GM21723 (cell line): Measurements from ENCODE around the gene PBLD.

Experiments
- ATAC-seq: cut with Tn5 transposase; IDR thresholded peaks from one replicate; pipeline ENCODE4 v1.9.1; 2021; ENCODE audit warnings: mild to moderate bottlenecking, moderate library complexity; ENCODE audit not compliant: unreplicated experiment

PBLD gene

DNA sequence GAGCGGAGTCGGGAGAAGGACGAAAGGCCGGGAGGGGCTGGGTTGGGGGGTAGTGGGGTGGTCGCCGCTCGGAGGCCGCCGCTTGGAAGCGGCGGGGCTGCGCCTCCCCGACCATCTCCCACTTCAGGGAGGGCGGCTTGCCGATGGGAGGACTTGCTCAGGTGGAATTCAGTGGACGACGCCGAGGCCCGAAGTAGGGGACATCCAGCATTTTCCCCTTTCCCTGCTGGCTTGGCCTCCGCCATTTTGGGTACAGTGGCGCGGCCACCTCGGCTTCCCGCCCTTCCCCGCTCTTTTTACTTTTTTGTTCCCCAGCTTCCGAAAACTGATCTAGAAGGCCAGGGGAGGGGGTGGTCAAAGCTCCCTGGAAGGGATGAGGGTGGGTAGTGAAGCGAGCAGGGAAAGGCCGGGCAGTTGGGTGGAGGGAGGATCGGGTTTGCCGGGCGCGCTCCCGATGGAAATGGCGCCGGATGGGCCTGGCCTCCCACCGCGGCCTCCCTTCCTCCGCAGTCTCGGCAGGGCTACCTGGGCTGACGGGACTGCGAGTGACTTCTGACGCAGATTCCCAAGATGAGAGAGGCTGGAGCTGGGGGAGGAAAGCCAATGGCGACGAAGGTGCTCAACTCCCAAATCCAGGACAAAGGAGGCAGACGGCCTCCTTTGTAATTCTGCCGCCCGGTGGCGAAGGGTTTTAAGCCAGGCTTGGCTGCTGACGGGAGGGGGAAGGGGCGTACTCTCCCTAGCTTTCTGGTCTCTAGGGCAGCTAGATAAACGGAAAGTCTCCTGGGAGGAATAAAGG is at the start of gene PBLD:
PBLD (minus strand) TSS at position 670 of the 799 bp plus-strand sequence. CDS start 26,084 bp downstream, outside the sequence.
- peak; percentile 36 for ATAC-seq

DNA sequence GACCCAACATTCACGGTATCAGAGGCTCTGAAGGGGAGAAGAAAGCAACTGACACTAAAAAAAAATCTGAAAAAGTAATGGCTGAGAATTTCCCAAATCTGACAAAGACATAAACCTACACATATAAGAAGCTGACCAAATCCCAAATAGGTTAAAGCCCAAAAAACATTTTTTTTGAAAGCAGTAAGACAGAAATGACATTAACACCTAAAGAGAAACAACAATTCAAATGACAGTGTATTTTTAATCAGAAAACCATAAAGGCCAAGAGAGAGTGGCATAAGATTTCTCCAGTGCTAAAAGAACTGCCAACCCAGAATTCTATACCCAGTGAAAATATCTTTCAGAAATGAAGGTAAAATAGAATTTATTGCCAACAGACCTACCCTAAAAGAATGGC is 38.9 kb upstream of the PBLD start:
- no peak for ATAC-seq

DNA sequence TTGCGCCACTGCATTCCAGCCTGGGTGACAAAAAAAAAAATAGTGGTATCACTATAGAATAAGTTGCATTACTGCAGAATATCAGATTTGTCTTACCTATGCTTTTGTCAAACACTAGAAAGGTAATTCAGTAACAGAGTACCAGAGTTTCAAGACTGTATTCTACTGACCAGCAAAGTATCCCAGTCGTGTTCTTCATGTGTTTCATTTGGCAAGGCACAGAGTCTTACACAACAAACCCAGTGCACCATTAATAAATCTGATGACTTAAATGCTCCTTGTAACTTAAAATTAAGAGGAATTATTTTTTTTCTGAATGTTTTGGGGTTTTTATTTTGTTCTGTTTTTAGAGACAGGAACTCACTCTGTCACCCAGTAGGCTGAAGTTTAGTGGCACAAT is 34.4 kb upstream of the PBLD start:
- no peak for ATAC-seq

DNA sequence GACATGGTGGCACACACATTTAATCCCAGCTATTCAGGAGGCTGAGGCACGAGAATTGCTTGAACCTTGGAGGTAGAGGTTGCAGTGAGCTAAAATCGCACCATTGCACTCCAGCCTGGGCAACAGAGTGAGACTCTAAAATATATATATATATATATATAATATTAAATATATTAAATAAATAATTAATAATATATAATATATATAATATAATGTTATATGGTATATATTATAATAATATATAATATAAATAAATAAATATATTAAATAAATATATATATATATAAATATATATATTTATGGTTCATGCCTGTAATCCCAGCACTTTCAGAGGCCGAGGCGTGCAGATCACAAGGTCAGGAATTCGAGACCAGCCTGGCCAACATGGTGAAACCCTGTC is 33.9 kb upstream of the PBLD start:
- ATAC-seq: no peak

DNA sequence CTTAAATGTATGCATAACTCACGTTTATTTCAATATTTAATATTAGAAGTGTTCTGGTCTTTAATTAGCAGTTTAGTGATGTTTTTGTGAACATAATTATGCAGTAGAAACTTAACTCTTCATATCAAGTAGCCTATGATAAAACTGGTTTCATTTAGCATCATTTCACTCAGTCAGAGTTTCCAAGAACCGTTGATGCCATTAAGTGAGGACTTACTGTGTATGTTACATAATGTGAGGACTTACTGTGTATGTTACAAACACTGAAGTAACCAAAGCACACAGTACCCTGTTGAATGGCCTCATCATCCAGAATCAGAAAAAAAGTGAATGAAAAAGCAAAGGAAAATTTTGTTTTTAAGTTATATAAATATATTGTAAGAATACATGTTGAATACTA is 32.9 kb upstream of the PBLD start:
- no peak for ATAC-seq

DNA sequence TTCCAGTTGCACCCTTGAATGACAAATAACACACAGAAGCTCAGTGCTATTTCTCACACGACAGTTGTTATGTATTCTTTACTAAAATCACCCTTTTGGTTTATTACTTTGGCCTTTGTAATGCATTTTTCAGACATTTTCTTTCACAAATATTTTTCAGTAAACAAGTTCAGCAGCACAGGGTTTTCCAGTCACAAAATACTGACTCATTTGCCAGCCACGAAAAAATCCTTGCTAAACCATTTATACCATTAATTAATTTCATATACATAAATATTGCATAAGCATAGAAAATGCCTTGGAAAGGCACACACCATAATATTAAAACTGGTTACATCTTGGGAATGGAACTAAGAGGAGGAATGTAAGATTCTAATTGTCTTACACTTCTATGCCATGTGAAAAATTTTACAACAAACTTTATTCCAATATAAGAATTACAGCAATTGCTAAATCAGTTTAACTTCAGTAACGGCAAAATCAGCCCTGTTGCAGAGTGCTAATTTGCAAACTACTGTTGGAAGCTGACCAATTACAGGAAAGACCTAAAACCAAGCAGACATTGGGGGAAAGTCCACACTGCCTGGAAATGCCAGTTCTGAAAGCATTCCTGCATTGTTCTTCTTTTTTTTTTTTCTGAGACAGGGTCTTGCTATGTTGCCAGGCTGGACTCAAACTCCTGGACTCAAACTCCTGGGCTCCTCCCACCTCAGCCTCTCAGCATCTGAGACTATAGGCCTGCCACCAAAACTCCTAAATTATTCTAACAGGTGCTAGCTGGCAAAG is 31.6 kb upstream of the PBLD start:
- no peak for ATAC-seq

DNA sequence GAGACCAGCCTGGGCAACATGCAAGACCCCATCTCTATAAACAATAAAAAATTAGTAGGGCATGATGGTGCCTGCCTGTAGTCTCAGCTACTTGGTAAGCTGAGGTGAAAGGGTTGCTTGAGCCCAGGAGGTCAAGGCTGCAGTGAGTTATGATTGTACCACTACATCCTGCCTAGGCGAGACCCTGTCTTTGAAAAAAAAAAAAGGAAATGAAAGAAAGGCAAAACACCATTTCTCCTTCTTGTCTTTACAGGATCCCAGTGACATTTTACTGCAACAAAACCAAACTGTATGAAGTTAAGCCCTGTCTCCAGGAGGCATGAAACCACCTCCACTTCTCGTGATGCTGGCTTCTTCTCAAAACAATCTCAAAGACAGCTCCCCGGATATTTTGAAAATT is 29.9 kb upstream of the PBLD start:
- no peak for ATAC-seq

DNA sequence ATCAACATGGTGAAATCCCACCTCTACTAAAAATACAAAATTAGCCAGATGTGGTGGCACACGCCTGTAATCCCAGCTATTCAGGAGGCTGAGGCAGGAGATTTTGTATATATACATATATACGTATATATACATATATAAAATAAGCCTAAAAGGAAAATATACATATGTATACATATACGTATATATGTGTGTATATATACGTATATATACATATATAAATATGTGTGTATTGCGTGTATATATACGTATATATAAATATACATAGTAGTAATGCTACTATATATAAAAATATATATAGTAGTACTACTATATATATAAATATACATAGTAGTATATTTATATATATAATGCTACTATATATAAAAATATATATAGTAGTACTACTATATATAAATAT is 26.5 kb upstream of the PBLD start:
- no peak for ATAC-seq

DNA sequence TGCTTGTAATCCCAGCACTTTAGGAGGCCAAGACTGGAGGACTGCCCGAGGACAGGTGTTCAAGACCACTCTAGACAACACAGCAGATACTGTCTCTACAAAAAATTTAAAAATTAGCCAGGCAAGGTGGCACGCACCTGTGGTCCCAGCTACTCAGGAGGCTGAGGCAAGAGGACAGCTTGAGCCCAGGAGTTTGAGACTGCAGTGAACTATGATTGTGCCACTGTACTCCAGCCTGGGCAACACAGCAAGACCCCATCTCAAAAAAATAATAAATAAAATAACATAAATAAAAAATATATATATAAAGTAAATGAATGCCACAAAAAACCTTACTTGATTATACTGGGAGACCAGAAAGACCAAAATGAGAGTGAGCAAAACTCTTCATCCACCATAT is 20.8 kb upstream of the PBLD start:
- no peak for ATAC-seq

DNA sequence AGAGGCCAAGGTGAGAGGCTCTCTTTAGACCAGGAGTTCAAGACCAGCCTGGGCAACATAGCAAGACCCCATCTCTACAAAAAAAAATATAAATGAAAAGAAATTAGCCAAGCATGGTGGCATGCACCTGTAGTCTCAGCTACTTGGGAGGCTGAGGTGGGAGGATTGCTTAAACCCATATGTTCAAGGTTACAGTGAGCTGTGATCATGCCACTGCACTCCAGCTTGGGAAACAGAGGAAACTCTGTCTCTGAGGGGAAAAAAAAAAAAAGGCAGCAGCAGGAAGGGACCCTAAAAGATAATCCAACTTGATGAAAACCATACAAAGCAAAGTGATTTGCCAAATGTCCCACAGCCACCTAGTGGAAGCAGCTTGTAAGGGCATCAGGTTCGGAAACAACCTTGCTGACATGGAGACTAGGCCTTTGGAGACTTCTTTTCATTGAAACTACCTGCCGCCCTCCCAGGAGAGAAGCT is 15.6 kb upstream of the PBLD start:
- ATAC-seq: peak; percentile 47

DNA sequence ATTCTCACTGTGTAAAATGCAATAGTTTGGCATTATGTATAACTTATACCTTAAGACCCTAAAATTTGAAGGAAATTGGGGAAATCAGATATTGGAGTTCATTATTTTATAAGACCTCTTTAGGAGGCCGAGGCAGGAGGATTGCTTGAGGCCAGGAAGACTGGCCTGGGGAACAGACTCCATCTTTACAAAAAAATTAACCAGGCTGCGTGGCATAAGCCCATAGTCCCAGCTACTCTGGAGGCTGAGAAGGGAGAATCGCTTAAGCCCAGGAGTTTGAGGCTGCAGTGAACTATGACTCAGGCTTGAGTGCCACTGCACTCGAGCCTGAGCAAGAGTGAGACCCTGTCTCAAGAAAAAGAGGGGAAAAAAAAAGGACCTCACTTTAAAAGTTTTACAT is 14.0 kb upstream of the PBLD start:
- no peak for ATAC-seq

DNA sequence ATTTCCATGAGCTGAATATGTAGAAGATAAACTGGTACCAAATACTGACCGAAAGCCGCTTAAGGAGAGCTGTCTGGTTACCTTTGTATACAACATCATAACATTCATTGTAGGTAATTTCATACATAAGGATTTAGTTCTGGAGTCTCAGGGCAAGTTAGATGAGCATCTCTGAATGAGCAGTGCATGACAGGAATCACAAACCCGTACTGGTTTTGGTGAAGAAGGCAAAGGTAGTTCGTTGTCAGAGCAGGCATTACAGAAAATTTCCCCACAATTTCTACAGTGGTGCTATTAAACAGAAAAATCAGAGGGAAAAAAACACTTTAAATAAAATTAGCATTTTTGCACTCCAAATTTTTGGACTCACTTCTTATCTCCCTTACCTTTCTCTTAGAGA is 12.9 kb upstream of the PBLD start:
- ATAC-seq: no peak

DNA sequence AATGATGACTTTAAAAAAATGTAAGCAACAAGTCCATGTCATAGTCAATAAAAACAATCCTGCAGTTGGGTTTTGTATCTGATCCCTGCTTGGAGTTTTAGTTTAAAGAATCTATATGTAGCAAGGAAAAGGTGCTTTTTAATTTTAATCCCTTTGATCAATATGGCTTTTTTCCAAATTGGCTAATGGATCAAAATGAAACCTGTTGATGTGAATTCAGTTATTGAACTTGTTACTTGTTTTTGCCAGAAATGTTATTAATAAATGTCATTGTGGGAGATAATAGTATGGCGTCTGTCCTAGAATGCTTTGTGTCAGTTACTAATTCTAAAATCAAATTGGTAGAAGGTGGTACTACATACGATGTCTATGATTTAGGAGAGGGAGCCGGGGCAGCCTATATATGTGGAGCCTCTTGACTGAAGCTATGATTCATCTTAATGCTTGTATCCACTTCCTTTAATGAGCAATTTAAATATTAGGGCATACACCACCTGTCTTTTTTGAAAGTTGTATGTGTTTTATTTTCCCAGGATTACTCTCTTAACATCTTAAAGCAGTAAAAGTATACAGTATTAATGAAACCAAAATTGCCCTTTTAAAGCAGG is 10.3 kb upstream of the PBLD start:
- no peak for ATAC-seq

DNA sequence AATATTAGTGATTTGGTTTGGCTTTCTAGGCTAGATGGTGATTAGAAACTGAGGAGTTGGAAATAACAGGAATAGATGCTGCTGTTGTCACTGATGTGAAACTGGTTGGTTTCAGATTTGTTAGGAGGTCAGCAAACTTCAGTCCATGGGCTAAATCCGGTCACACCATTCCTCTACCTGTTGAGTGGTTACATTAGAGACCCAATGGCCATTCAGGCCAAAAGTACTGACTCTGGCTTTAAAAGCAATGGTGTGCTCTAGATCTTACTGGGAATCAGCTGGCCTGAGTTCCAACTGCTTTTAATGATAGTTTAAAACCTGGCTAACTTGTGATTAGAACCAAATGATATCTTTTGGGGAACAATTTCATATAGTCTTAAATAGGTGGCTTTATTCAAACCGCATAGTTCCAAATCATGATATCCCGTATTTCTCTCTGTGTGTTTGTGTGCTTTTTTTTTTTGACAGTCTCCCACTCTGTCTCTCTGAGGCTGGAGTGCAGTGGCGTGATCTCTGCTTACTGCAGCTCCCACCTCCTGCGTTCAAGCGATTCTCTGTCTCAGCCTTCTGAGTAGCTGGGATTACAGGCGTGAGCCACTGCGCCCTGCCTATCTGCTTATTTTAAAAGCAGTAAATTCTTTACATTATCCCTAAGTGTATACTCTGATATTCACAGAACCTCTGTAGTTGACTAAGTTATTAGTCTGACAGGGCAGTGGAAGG is 7.8 kb upstream of the PBLD start:
- no peak for ATAC-seq

DNA sequence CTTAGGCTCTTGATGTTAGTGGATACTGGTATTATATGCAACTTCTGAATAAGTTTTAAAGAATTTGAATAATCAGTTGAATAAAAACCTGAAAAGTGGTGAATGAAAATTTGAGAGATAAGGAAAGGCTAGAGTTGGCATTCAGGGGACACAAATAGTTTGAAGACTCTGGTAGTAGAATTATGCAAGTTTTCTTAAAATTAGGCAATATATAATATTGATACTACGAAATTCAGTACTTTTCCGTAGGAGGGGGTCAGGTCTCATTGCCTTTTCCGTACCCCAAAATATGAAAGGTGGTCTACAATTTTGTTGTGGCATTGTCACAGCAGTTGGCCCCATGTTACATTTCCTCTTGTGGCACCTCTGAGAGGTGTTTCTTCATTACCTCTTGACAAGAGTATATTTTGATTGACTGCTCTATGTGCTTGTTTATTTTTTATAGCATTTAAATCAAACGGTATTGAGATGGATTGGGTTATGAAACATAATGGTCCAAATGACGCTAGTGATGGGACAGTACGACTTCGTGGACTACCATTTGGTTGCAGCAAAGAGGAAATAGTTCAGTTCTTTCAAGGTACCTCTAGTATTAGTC is 4.1 kb upstream of the PBLD start:
- ATAC-seq: no peak

DNA sequence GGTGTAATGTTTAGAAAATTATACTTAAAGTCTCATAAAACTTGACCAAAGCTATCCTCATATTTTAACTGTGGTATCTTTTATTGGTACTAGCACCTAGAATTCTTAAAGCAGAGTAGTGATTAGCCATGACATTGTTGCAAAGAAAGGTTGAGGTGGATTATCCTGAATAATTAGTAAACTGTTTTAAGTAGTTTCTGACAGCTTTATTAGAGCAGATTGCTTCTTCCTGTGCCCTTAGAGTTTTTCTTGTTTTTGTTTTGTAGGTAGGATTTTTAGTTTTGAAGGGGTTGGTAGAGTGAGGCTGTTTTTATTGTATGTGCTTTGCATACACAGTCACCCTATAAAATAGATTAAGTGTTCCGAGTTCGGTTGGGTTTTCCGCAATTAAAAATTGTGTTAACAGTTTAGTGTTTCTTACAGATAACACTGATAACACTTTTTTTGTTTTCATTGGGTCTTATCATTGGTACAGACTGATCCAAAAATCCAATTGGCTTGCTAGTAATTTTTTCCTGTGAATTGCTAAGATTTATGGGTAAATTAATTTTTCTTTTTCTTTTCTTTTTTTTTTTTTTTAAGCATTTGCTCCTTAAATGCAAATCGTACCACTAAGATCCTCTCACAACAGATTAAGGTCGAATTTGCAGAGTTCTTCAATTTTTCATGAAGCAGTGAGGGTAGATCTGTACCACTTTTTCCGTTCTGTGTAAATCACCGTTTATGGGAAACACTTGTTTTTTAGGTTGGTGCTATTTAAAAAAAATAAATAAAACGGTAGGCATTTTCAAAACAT is 2.1 kb upstream of the PBLD start:
- no peak for ATAC-seq

DNA sequence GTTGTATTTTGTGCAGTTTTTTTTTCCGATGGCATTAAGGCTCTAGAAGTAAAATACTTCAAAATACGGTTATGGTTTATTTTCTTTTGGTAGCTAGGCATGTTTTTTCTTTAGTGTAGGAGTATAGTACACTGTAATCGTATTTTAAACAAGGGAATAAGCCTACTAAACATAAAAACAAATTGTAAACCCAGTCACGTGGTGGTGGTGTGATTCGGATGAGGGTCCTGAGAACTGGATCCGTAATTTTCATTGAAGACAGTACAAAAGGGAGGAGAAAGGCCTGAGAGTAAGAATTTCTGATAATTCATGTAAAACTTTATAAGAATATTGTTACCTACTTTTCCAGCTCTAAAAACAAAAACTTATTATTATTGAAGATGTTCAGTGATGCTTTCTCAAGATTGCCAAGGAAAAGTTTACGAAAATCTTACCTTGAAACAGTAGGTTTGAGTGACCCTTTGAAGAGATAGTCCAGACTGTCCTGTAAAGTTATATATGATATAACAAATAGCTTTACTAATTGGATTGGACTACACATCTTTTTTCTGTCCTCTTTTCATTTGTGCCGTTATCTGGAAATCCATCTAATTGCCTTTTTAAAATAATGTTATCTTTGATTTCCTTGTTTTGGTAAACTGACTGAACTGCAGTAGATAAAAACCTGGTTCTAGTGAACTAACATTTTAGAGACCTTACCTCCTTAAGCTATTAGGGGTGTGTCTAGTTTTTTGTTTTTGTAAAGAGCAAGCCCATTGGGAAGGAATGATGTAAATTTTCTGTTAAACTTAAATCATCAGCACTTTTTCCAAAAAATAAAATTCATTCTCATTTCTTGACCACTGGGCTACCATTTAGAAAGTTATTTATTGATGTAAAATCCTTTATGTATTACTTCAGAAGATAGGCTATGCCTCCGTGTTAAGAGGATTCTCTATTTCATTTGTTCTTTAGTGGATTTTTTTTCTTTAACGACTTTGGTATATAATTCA is 1.0 kb upstream of the PBLD start:
- no peak for ATAC-seq

DNA sequence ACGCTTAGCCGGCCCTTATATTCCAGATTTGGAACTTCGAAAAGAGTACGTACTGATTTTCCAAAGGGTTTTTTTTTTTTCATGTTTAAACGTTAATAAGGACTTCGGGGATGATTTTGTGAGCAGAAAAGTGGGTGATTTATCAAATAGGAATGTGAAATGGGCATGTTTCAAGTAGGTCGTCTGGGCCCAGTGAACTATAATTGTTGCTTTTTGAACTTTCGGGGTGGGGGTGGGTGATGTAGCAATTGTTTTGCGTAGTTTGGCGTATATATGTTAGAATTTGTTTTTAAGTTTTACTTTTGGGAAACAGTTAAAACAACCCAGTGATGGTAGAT is 299 bp upstream of the PBLD start:
- ATAC-seq: no peak
